Loucy (cell line): ENCODE data around the gene NEIL1.
"Not testable (repeated sequence)": the region's sequence is repeated elsewhere in the genome, so short reads cannot be mapped to it uniquely, and the experiment has no call there.

Experiments used
- H2AFZ ChIP-seq: fragments of 200-600 bp; sonication (generic); 2 replicates; pipeline ENCODE4 v1.6.0; 2016; ENCODE audit warnings: antibody characterized with exemption, mild to moderate bottlenecking, low read length, moderate library complexity
- H3F3A ChIP-seq: fragments of 200-600 bp; 2 replicates; pipeline ENCODE4 v1.6.0; 2016; ENCODE audit warnings: antibody characterized with exemption, low read depth, mild to moderate bottlenecking
- H3K27me3 ChIP-seq: fragments of 200-600 bp; sonication (generic); 2 replicates; pipeline ENCODE4 v1.6.1; 2014; ENCODE audit warnings: low read length, mild to moderate bottlenecking; ENCODE audit not compliant: insufficient read depth, poor library complexity, severe bottlenecking
- H3K36me3 ChIP-seq: fragments of 200-600 bp; sonication (generic); 2 replicates; pipeline ENCODE4 v1.6.1; 2016; ENCODE audit warnings: low read length; ENCODE audit not compliant: insufficient read depth
- H3K4me1 ChIP-seq: fragments of 200-600 bp; sonication (generic); 2 replicates; pipeline ENCODE4 v1.5.1; 2014; ENCODE audit warnings: low read length, mild to moderate bottlenecking; ENCODE audit not compliant: insufficient read depth, poor library complexity, severe bottlenecking
- H3K4me2 ChIP-seq: fragments of 200-600 bp; sonication (generic); 2 replicates; pipeline ENCODE4 v1.6.0; 2014; ENCODE audit warnings: antibody characterized with exemption, low read length, low read depth, mild to moderate bottlenecking; ENCODE audit not compliant: poor library complexity, severe bottlenecking
- H3K4me3 ChIP-seq: fragments of 200-600 bp; sonication (generic); 2 replicates; pipeline ENCODE4 v1.5.1; 2014; ENCODE audit warnings: low read length, mild to moderate bottlenecking, mixed read lengths; ENCODE audit not compliant: poor library complexity, severe bottlenecking
- H3K79me2 ChIP-seq: fragments of 200-600 bp; sonication (generic); 2 replicates; pipeline ENCODE4 v1.6.1; 2014; ENCODE audit warnings: low read length; ENCODE audit not compliant: insufficient read depth
- H3K9ac ChIP-seq: fragments of 200-600 bp; sonication (generic); 2 replicates; pipeline ENCODE4 v1.6.0; 2014; ENCODE audit warnings: mild to moderate bottlenecking, low read depth, low read length, moderate library complexity; ENCODE audit not compliant: poor library complexity, severe bottlenecking
- H3K9me2 ChIP-seq: fragments of 200-600 bp; sonication (generic); replicated peaks from 2 replicates; pipeline ENCODE4 v1.6.1; 2016; ENCODE audit warnings: low read depth, low read length, mixed read lengths
- H3K9me3 ChIP-seq: fragments of 200-600 bp; sonication (generic); 2 replicates; pipeline ENCODE4 v1.6.1; 2014; ENCODE audit warnings: mild to moderate bottlenecking, antibody characterized with exemption, low read length, low read depth; ENCODE audit not compliant: insufficient read depth
- H4K20me1 ChIP-seq: fragments of 200-600 bp; sonication (generic); 2 replicates; pipeline ENCODE4 v1.6.0; 2014; ENCODE audit warnings: antibody characterized with exemption, low read length, mild to moderate bottlenecking; ENCODE audit not compliant: insufficient read depth, poor library complexity, severe bottlenecking
- EZH2phosphoT487 ChIP-seq: fragments of 200-600 bp; IDR thresholded peaks from 2 replicates; pipeline ENCODE4 v1.6.1; 2018; ENCODE audit warnings: antibody characterized with exemption, mild to moderate bottlenecking, moderate library complexity, borderline replicate concordance
- TF ChIP-seq, protein P1 (sequence below): fragments of 200-600 bp; sonication (generic); conservative IDR thresholded peaks from 2 replicates; pipeline ENCODE4 v1.5.1; 2014; ENCODE audit warnings: mild to moderate bottlenecking, antibody characterized with exemption, low read length

The NEIL1 gene

DNA sequence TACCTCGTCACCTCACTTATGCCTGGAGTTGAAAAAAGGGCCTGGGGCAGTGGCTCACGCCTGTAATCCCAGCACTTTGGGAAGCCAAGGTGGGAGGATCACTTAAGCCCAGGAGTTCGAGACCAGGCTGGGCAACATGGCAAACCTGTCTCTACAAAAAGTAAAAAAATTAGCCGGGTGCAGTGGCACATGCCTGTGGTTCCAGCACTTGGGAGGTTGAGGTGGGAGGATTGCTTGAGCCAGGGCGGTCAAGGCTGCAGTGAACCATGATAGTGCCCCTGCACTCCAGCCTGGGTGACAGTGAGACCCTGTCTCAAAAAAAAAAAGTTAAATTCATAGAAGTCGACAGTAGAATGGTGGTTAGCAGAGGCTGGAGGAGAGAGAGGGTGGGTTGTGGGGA, 4.6 kb upstream of the NEIL1 start:
- peaks cover under 1% of the 10 kb centered on the region; the same call in 1 of the 2 replicates for H3K79me2 ChIP-seq
- H2AFZ ChIP-seq, result no peak overlapping the region
- H3K9me3 ChIP-seq, result no peaks in the 10 kb centered on the region
- H3K4me1 ChIP-seq, result no peaks in the 10 kb centered on the region
- no peak overlapping the region for H3K4me3 ChIP-seq
- H3K36me3 ChIP-seq, result no peaks in the 10 kb centered on the region
- H3K4me2 ChIP-seq, result no peak overlapping the region
- H3K9ac ChIP-seq, result no peak overlapping the region
- TF ChIP-seq, protein P1, sequence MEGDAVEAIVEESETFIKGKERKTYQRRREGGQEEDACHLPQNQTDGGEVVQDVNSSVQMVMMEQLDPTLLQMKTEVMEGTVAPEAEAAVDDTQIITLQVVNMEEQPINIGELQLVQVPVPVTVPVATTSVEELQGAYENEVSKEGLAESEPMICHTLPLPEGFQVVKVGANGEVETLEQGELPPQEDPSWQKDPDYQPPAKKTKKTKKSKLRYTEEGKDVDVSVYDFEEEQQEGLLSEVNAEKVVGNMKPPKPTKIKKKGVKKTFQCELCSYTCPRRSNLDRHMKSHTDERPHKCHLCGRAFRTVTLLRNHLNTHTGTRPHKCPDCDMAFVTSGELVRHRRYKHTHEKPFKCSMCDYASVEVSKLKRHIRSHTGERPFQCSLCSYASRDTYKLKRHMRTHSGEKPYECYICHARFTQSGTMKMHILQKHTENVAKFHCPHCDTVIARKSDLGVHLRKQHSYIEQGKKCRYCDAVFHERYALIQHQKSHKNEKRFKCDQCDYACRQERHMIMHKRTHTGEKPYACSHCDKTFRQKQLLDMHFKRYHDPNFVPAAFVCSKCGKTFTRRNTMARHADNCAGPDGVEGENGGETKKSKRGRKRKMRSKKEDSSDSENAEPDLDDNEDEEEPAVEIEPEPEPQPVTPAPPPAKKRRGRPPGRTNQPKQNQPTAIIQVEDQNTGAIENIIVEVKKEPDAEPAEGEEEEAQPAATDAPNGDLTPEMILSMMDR, result no peak
- TF ChIP-seq EZH2phosphoT487, result no peak
- no peaks in the 10 kb centered on the region; the same call in 1 of the 2 replicates for H3F3A ChIP-seq
- no peaks in the 10 kb centered on the region for H4K20me1 ChIP-seq
- H3K9me2 ChIP-seq, result no peaks in the 10 kb centered on the region
- H3K27me3 ChIP-seq, result no peaks in the 10 kb centered on the region

DNA sequence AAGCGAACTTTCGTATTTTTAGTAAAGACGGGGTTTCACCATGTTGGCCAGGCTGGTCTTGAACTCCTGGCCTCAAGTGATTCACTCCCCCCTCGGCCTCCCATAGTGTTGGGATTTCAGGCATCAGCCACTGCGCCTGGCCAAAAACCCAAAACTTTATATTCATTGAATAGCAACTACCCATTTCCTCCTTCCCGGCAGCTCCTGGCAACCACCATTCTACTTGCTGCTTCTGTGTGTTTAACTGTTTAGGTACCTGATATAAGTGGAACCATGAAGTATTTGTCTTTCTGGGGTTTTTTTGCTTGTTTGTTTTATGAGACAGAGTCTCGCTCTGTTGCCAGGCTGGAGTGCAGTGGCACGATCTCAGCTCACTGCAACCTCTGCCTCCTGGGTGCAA, 2.9 kb upstream of the NEIL1 start:
- not testable (repeated sequence) for H3K4me1 ChIP-seq, H3K9me2 ChIP-seq, H3K4me2 ChIP-seq

DNA sequence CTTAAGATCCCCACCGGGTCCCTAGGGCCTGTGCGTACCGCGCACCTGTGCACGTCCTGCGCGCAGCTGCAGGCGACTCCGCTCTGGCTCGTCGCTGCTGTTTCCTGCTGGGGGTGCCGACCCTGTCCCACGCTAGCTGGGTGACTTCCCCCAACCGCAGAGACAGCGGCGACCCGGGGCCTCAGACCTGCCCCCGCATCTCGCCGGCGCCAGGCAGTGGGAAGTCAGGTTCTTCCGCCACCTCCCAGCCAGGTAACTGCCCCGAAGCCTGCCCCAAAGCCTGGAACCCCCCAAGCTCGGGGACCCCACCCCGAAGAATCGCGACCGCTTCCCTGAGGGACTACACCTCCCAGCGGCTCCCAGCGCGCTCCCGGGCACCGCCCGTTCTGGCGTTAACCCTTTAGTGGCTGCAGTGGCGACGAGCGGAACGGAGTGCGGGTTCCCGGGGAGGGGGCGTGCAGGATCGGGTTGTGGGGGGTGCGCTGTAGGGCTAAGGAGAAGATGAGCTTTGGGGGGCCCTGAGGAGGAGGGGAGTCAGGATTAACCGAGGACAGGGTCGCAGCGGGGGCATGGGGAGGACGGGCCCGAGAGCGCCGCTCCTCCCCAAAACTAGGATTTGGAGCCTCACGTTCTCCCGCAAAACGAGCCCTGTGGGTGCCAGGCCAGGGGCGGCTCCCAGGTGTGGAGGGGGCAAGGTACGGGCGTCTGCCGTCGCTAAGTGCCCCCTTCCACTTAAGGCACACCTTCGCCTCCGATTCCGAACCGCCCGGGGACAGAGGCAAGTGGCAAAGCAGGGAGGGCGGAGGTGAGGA, 589 bp downstream of the NEIL1 start:
- Histone ChIP-seq H3K9ac (no peak overlapping the region), H3K9me3 (peaks cover 16% of the 10 kb centered on the region; the same call in 1 of the 2 replicates), H4K20me1 (no peaks in the 10 kb centered on the region), H3K4me1 (peaks cover 28% of the 10 kb centered on the region), H3F3A (no peaks in the 10 kb centered on the region; the same call in 1 of the 2 replicates), H3K4me3 (no peak overlapping the region), H3K9me2 (no peaks in the 10 kb centered on the region), H3K79me2 (no peaks in the 10 kb centered on the region), H3K4me2 (no peak overlapping the region), H3K27me3 (no peaks in the 10 kb centered on the region), H3K36me3 (no peaks in the 10 kb centered on the region), H2AFZ (no peak overlapping the region)
- TF ChIP-seq, protein P1, result no peak
- TF ChIP-seq EZH2phosphoT487, result no peak

More for the DNA sequence above, 2.9 kb upstream of the NEIL1 start:
- H3F3A ChIP-seq, H3K79me2 ChIP-seq, H3K9ac ChIP-seq, H3K27me3 ChIP-seq, H3K9me3 ChIP-seq, H2AFZ ChIP-seq, H3K4me3 ChIP-seq, H4K20me1 ChIP-seq, H3K36me3 ChIP-seq: not testable (repeated sequence)
